H1 (cell line): ENCODE measurements around the gene TMEM238. TPM values are rescaled to one million over a fixed set of nuclear protein-coding genes. Genes with fewer than 3 reads are reported as not detected.

Experiments
- CTCF ChIA-PET: fragments of 300-600 bp; sonication (Branson Sonifier 250); formaldehyde crosslinking; loops from one replicate; lab custom pipeline; 2021; ENCODE audit not compliant: partially characterized antibody; lab: Charles Lee
- POLR2A ChIA-PET: fragments of 300-600 bp; sonication (Branson Sonifier 250); formaldehyde crosslinking; loops from one replicate; lab custom pipeline; 2021; ENCODE audit warnings: inconsistent platforms; ENCODE audit not compliant: partially characterized antibody; lab: Charles Lee
- DNase-seq, 2 experiments: peaks; one replicate each; pipeline versions ENCODE4 v3.0.0 to v3.0.0-alpha.2; 2010 to 2022; ENCODE audit warnings: low spot score in 2 of 2, low read depth in 1 of 2, mixed read lengths in 1 of 2
- FAIRE-seq: peaks from 2 replicates; lab custom pipeline; 2011; peaks lifted over from hg19 to GRCh38; lab: Jason Lieb, UNC
- H2AFZ ChIP-seq: 2 replicates; pipeline ENCODE4 v1.8.1; 2012; ENCODE audit warnings: low read length, inconsistent platforms
- H2AK5ac ChIP-seq: 2 replicates; pipeline ENCODE4 v1.6.1; 2013; ENCODE audit warnings: low read depth, low read length
- H2BK120ac ChIP-seq: replicated peaks from 2 replicates; pipeline ENCODE3; 2013; ENCODE audit warnings: low read depth, low read length, inconsistent platforms
- H2BK12ac ChIP-seq: 2 replicates; pipeline ENCODE4 v1.6.1; 2013; ENCODE audit warnings: low read depth, low read length
- H2BK15ac ChIP-seq: 2 replicates; pipeline ENCODE4 v1.6.1; 2013; ENCODE audit warnings: low read length
- H2BK20ac ChIP-seq: 2 replicates; pipeline ENCODE4 v1.6.1; 2013; ENCODE audit warnings: low read length
- H2BK5ac ChIP-seq: 2 replicates; pipeline ENCODE4 v1.6.1; 2013; ENCODE audit warnings: low read depth, low read length
- H3K14ac ChIP-seq: 2 replicates; pipeline ENCODE4 v1.6.1; 2013; ENCODE audit warnings: inconsistent platforms; ENCODE audit not compliant: insufficient read length
- H3K18ac ChIP-seq: 2 replicates; pipeline ENCODE4 v1.6.1; 2013; ENCODE audit warnings: low read length; ENCODE audit errors: extremely low read depth
- H3K23ac ChIP-seq: 2 replicates; pipeline ENCODE4 v1.6.1; 2013; ENCODE audit warnings: inconsistent platforms; ENCODE audit not compliant: insufficient read length
- H3K23me2 ChIP-seq: 2 replicates; pipeline ENCODE4 v1.6.1; 2013; ENCODE audit warnings: low read depth, low read length
- H3K27ac ChIP-seq: 2 replicates; pipeline ENCODE4 v1.6.1; 2011; ENCODE audit warnings: low read depth, low read length, inconsistent platforms
- H3K27me3 ChIP-seq, 4 experiments: replicated peaks in 1 of 4; 1 replicate in 1 of 4; 2 replicates in 3 of 4; pipeline versions ENCODE4 v1.6.1 to v1.8.1; 2011 to 2013; ENCODE audit warnings: low read length in 3 of 4, mild to moderate bottlenecking in 3 of 4, inconsistent platforms in 2 of 4, mixed read lengths in 2 of 4, moderate library complexity in 1 of 4; ENCODE audit not compliant: control insufficient read depth in 3 of 4, insufficient read depth in 3 of 4; ENCODE audit errors: extremely low read depth in 1 of 4
- H3K36me3 ChIP-seq, 4 experiments: 2 replicates each; pipeline versions ENCODE4 v1.6.1 to v1.8.1; 2011 to 2013; ENCODE audit warnings: mild to moderate bottlenecking in 4 of 4, low read length in 3 of 4, moderate library complexity in 2 of 4, control low read depth in 1 of 4, inconsistent platforms in 1 of 4; ENCODE audit not compliant: insufficient read depth in 4 of 4, control insufficient read depth in 2 of 4
- H3K4ac ChIP-seq: replicated peaks from 2 replicates; pipeline ENCODE3; 2013; ENCODE audit warnings: low read length, low read depth, mixed read lengths, inconsistent platforms; ENCODE audit not compliant: insufficient read length
- H3K4me1 ChIP-seq, 4 experiments: replicated peaks in 1 of 4; 1 replicate in 1 of 4; 2 replicates in 3 of 4; pipeline versions ENCODE4 v1.6.1 to v1.8.1; 2011 to 2013; ENCODE audit warnings: low read length in 3 of 4, inconsistent platforms in 2 of 4, mixed read lengths in 1 of 4; ENCODE audit not compliant: insufficient read depth in 4 of 4, control insufficient read depth in 3 of 4
- H3K4me2 ChIP-seq, 2 experiments: 2 replicates each; pipeline versions ENCODE4 v1.6.1 to v1.8.1; 2011 to 2013; ENCODE audit warnings: low read depth in 2 of 2, low read length in 2 of 2, control low read depth in 1 of 2, inconsistent platforms in 1 of 2, mild to moderate bottlenecking in 1 of 2; ENCODE audit not compliant: insufficient read depth in 1 of 2
- H3K4me3 ChIP-seq, 4 experiments: fragments of 200-600, 300-600 bp in 1 of 4; sonication (generic), shearing (Covaris generic), sonication (Bioruptor Twin) in 1 of 4; 2 replicates each; pipeline versions ENCODE4 v1.5.1 to v1.8.1; 2011 to 2016; ENCODE audit warnings: low read length in 4 of 4, low read depth in 3 of 4, control low read depth in 2 of 4, inconsistent platforms in 2 of 4, mild to moderate bottlenecking in 2 of 4, mixed read lengths in 1 of 4, moderate library complexity in 1 of 4; ENCODE audit not compliant: insufficient read depth in 2 of 4; ENCODE audit errors: extremely low read depth in 1 of 4
- H3K56ac ChIP-seq: replicated peaks from 2 replicates; pipeline ENCODE3; 2013; ENCODE audit warnings: low read depth, mild to moderate bottlenecking, mixed read lengths, low read length, inconsistent platforms; ENCODE audit not compliant: insufficient read length
- H3K79me1 ChIP-seq: 2 replicates; pipeline ENCODE4 v1.6.1; 2013; ENCODE audit warnings: low read depth, low read length, control low read depth
- H3K79me2 ChIP-seq, 2 experiments: 2 replicates each; pipeline versions ENCODE4 v1.6.1 to v1.8.1; 2012 to 2013; ENCODE audit warnings: low read length in 2 of 2, mild to moderate bottlenecking in 2 of 2, inconsistent platforms in 1 of 2; ENCODE audit not compliant: insufficient read depth in 2 of 2, control insufficient read depth in 1 of 2
- H3K9ac ChIP-seq, 4 experiments: replicated peaks in 1 of 4; 1 replicate in 1 of 4; 2 replicates in 3 of 4; pipeline versions ENCODE4 v1.6.1 to v1.8.1; 2011 to 2013; ENCODE audit warnings: low read depth in 3 of 4, low read length in 3 of 4, control low read depth in 2 of 4, mild to moderate bottlenecking in 2 of 4, moderate library complexity in 2 of 4, inconsistent platforms in 1 of 4; ENCODE audit errors: extremely low read depth in 1 of 4
- H3K9me3 ChIP-seq, 2 experiments: 2 replicates each; pipeline versions ENCODE4 v1.6.1 to v1.8.1; 2012 to 2013; ENCODE audit warnings: mild to moderate bottlenecking in 2 of 2, moderate library complexity in 2 of 2, control low read depth in 1 of 2, inconsistent platforms in 1 of 2, low read depth in 1 of 2, low read length in 1 of 2, mixed read lengths in 1 of 2; ENCODE audit not compliant: insufficient read depth in 2 of 2
- H4K20me1 ChIP-seq, 2 experiments: replicated peaks in 1 of 2; 2 replicates each; pipeline versions ENCODE3 to v1.8.1; 2011 to 2013; ENCODE audit warnings: inconsistent platforms in 2 of 2, low read length in 2 of 2, mild to moderate bottlenecking in 1 of 2; ENCODE audit not compliant: insufficient read depth in 2 of 2, control insufficient read depth in 1 of 2
- H4K5ac ChIP-seq: 2 replicates; pipeline ENCODE4 v1.6.1; 2013; ENCODE audit warnings: low read length, low read depth, mixed read lengths, inconsistent platforms; ENCODE audit not compliant: insufficient read length
- H4K8ac ChIP-seq: 2 replicates; pipeline ENCODE4 v1.8.0; 2013; ENCODE audit warnings: mild to moderate bottlenecking, moderate library complexity, low read length, inconsistent platforms; ENCODE audit not compliant: insufficient read depth; ENCODE audit errors: extremely low read depth
- H4K91ac ChIP-seq: replicated peaks from 2 replicates; pipeline ENCODE3; 2013; ENCODE audit warnings: low read length, mixed read lengths, inconsistent platforms; ENCODE audit not compliant: insufficient read length
- EZH2 ChIP-seq: fragments of 200-600 bp; sonication (generic); IDR thresholded peaks from 2 replicates; pipeline ENCODE4 v1.7.1; 2012; ENCODE audit warnings: low read depth, mild to moderate bottlenecking, moderate library complexity, low read length, inconsistent platforms; ENCODE audit not compliant: severe bottlenecking
- RFX5 ChIP-seq: IDR thresholded peaks from 2 replicates; pipeline ENCODE4 v1.6.1; 2011; ENCODE audit warnings: low read depth, low read length, improper control_type of control experiment, borderline replicate concordance
- SP1 ChIP-seq: IDR thresholded peaks from 2 replicates; pipeline ENCODE4 v1.6.1; 2011; ENCODE audit warnings: low read depth, low read length
- TBP ChIP-seq: IDR thresholded peaks from 2 replicates; pipeline ENCODE4 v1.6.1; 2011; ENCODE audit warnings: low read depth, low read length, improper control_type of control experiment
- WGBS, 2 experiments: shearing (Covaris generic) in 1 of 2; methylation state at CpG; one replicate each; pipeline versions ENCODE4 v1.1.6 to v1.1.7; 2013 to 2015; ENCODE audit warnings: low lambda C conversion rate in 2 of 2, mixed read lengths in 2 of 2, inconsistent platforms in 1 of 2, low coverage in 1 of 2, missing lambda C conversion rate in 1 of 2; ENCODE audit not compliant: insufficient replicate concordance in 2 of 2, insufficient coverage in 1 of 2, insufficient read length in 1 of 2; ENCODE audit errors: extremely low coverage in 1 of 2, missing lambda C conversion rate in 1 of 2; 5-methylcytosine and 5-hydroxymethylcytosine counted together
- polyA plus RNA-seq, 7 experiments: library from polyadenylated mRNA; depleted of rRNA in 3 of 7; stranded (reverse) in 5 of 7; unstranded in 2 of 7; fragments of >200 nt in 5 of 7; fragments of 200-250 nt in 2 of 7; gene quantifications; 1 replicate in 5 of 7; 2 replicates in 1 of 7; 4 replicates in 1 of 7; pipeline versions ENCODE4 v1.2.1 to v1.2.3, GENCODE V29; 2011 to 2013; ENCODE audit warnings: missing spikeins in 2 of 7, mixed read lengths in 2 of 7
- total RNA-seq: library from RNA; stranded (reverse); fragmentation: NEBNext Ultra II Directional; extraction: Animal tissue kit (Norgen Biotek cat#: 25700); gene quantifications from 2 replicates; pipeline ENCODE4 v1.2.1, GENCODE V29; 2021
- TF ChIP-seq, protein P1 (sequence below): IDR thresholded peaks from 2 replicates; pipeline ENCODE4 v1.6.1; 2012; ENCODE audit warnings: inconsistent platforms

TMEM238 gene
- total and polyA plus RNA-seq, 2 of the 8 experiments (the other 6 are each of a cell fraction or from before 2014, with no cell fraction given) = 0.53 to 3.8 TPM

DNA sequence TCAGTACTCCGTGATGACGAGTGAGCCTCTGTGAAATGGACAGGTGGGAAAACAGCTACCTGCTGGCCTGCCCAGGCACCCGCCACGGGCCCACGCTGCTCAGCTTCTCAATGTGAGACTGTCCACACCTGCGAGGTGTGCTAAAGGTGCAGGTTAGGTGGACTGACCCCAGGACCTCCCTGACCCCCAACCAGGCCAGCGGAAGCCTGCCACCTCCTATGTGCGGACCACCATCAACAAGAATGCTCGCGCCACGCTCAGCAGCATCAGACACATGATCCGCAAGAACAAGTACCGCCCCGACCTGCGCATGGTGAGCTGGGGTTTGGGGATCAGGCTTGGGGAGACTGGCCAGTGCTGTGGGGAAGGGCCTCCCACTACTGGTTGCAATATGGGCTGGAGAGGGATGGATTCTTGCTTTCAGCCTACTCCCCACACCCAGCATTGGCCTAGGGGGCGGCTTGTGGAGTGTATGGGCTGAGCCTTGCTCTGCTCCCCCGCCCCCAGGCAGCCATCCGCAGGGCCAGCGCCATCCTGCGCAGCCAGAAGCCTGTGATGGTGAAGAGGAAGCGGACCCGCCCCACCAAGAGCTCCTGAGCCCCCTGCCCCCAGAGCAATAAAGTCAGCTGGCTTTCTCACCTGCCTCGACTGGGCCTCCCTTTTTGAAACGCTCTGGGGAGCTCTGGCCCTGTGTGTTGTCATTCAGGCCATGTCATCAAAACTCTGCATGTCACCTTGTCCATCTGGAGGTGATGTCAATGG is 3.8 kb upstream of the TMEM238 start:
- no peaks in the 10 kb centered on the region for H3K27me3 ChIP-seq
- H4K91ac ChIP-seq = no peak overlapping the region
- H3K79me2 ChIP-seq = peaks cover 17 to 27% of the 10 kb centered on the region in 2 experiments; a peak in 3 of 4 replicates
- H3K23me2 ChIP-seq = peaks cover 25% of the 10 kb centered on the region
- H3K23ac ChIP-seq = no peak overlapping the region
- H3K4ac ChIP-seq = no peak overlapping the region
- WGBS, 2 experiments = 91% methylated on average over 24 of the region's 24 CpGs; no CpG with 5 or more reads in 1 of the 2 experiments
- peaks cover 0 to 56% (median 45%) of the 10 kb centered on the region in 4 experiments; a peak in 6 of 7 replicates for H3K4me1 ChIP-seq
- 0 out of 2 replicates have a peak overlapping the region, but pooled peaks have one; percentile 28 for H4K8ac ChIP-seq
- H3K18ac ChIP-seq = no peak overlapping the region
- no peak overlapping the region for H4K5ac ChIP-seq
- peaks cover 25 to 45% of the 10 kb centered on the region in 2 experiments for H4K20me1 ChIP-seq
- H2BK12ac ChIP-seq = no peak overlapping the region
- ChIA-PET POLR2A (interaction anchor here (0.6 to 26.7 kb wide), 23 partner anchors 11 to 266 kb away, joined by 3 to 874 read pairs (median 5); partner anchors contain the start of genes HSPBP1, IL11, KMT5C and TMEM190), CTCF (interaction anchor here (0.6 to 6.1 kb wide), 8 partner anchors 14 to 251 kb away, joined by 3 to 39 read pairs (median 4); no protein-coding TSS in a partner anchor)
- no peak overlapping the region for H2BK20ac ChIP-seq
- peak overlapping the region; percentile 19 to 97 (median 90); a peak in 4 of 8 replicates for H3K4me3 ChIP-seq
- peaks cover 23 to 35% (median 26%) of the 10 kb centered on the region in 4 experiments for H3K36me3 ChIP-seq
- peaks cover 28% of the 10 kb centered on the region for H3K79me1 ChIP-seq
- no peak overlapping the region for H2BK120ac ChIP-seq
- H3K56ac ChIP-seq = no peak overlapping the region
- FAIRE-seq (no peak), DNase-seq (no peak)
- peak overlapping the region in 1 of 4 experiments; percentile 13; a peak in 1 of 7 replicates for H3K9ac ChIP-seq
- no peak overlapping the region for H2BK5ac ChIP-seq
- no peak overlapping the region for H3K27ac ChIP-seq
- H3K9me3 ChIP-seq = no peaks in the 10 kb centered on the region
- H2AFZ ChIP-seq = no peak overlapping the region
- no peak overlapping the region for H2BK15ac ChIP-seq
- H3K14ac ChIP-seq = no peak overlapping the region
- H2AK5ac ChIP-seq = no peak overlapping the region
- H3K4me2 ChIP-seq = peak overlapping the region; percentile 87 to 95
- TF ChIP-seq, protein P1, sequence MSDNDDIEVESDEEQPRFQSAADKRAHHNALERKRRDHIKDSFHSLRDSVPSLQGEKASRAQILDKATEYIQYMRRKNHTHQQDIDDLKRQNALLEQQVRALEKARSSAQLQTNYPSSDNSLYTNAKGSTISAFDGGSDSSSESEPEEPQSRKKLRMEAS = no peak
- TF ChIP-seq SP1 (peak; percentile 28; the same call in 1 of the 2 replicates), TBP (no peak), EZH2 (no peak), RFX5 (no peak)
